Neuronal stem cell (in vitro differentiated cells): ENCODE measurements around the gene MRPL24.

ENCODE experiments used
- DNase-seq: peaks from one replicate; pipeline ENCODE4 v3.0.0-alpha.2; 2013; ENCODE audit warnings: low spot score
- H2AFZ ChIP-seq: one replicate; pipeline ENCODE4 v1.6.1; 2013; ENCODE audit warnings: mild to moderate bottlenecking, low read length, inconsistent platforms
- H2AK5ac ChIP-seq: 2 replicates; pipeline ENCODE4 v1.6.1; 2013; ENCODE audit warnings: low read depth, mild to moderate bottlenecking, inconsistent platforms, low read length, moderate library complexity, mixed read lengths
- H2BK120ac ChIP-seq: 2 replicates; pipeline ENCODE4 v1.6.1; 2013; ENCODE audit warnings: low read depth, mild to moderate bottlenecking, inconsistent platforms, low read length, moderate library complexity, mixed read lengths
- H2BK12ac ChIP-seq: one replicate; pipeline ENCODE4 v1.6.1; 2013; ENCODE audit warnings: low read length, inconsistent platforms
- H2BK15ac ChIP-seq: 2 replicates; pipeline ENCODE4 v1.6.1; 2013; ENCODE audit warnings: mild to moderate bottlenecking, low read length, inconsistent platforms, mixed read lengths
- H2BK5ac ChIP-seq: one replicate; pipeline ENCODE4 v1.6.1; 2013; ENCODE audit warnings: inconsistent platforms, mild to moderate bottlenecking, low read length, moderate library complexity
- H3K14ac ChIP-seq: one replicate; pipeline ENCODE4 v1.6.1; 2013; ENCODE audit warnings: low read length, inconsistent platforms
- H3K18ac ChIP-seq: 2 replicates; pipeline ENCODE4 v1.6.1; 2013; ENCODE audit warnings: low read length, inconsistent platforms
- H3K23ac ChIP-seq: 2 replicates; pipeline ENCODE4 v1.6.1; 2013; ENCODE audit warnings: low read depth, mild to moderate bottlenecking, mixed read lengths, low read length, inconsistent platforms; ENCODE audit not compliant: poor library complexity
- H3K27ac ChIP-seq: replicated peaks from 3 replicates; pipeline ENCODE4 v1.5.1; 2013; ENCODE audit warnings: low read length, inconsistent platforms
- H3K27me3 ChIP-seq, 3 experiments: 2 replicates each; pipeline ENCODE4 v1.6.1; 2013; ENCODE audit warnings: low read length in 3 of 3, mild to moderate bottlenecking in 2 of 3, inconsistent platforms in 1 of 3, low read depth in 1 of 3, mixed read lengths in 1 of 3, moderate library complexity in 1 of 3; ENCODE audit not compliant: control insufficient read depth in 3 of 3, insufficient read depth in 3 of 3
- H3K36me3 ChIP-seq, 2 donors: replicated peaks in 1 of 2; 2 replicates each; pipeline ENCODE4 v1.6.1; 2013; ENCODE audit warnings: low read length in 2 of 2; ENCODE audit not compliant: control insufficient read depth in 2 of 2, insufficient read depth in 2 of 2
- H3K4ac ChIP-seq: 2 replicates; pipeline ENCODE4 v1.6.1; 2013; ENCODE audit warnings: inconsistent platforms, mild to moderate bottlenecking, low read length, moderate library complexity
- H3K4me1 ChIP-seq, 2 donors: 1 replicate in 1 of 2; 2 replicates in 1 of 2; pipeline ENCODE4 v1.6.1; 2013; ENCODE audit warnings: low read length in 2 of 2, low read depth in 1 of 2; ENCODE audit not compliant: control insufficient read depth in 2 of 2, insufficient read depth in 1 of 2
- H3K4me2 ChIP-seq: one replicate; pipeline ENCODE4 v1.6.1; 2013; ENCODE audit warnings: mild to moderate bottlenecking, low read length, inconsistent platforms; ENCODE audit not compliant: insufficient read depth, poor library complexity, severe bottlenecking
- H3K4me3 ChIP-seq, 2 donors: 2 replicates each; pipeline ENCODE4 v1.5.1; 2013; ENCODE audit warnings: low read length in 2 of 2, mild to moderate bottlenecking in 2 of 2, inconsistent platforms in 1 of 2, moderate library complexity in 1 of 2
- H3K79me1 ChIP-seq: one replicate; pipeline ENCODE4 v1.6.1; 2013; ENCODE audit warnings: low read depth, mild to moderate bottlenecking, inconsistent platforms, low read length, moderate library complexity
- H3K9ac ChIP-seq: one replicate; pipeline ENCODE4 v1.6.1; 2013; ENCODE audit warnings: mild to moderate bottlenecking, low read depth, low read length, inconsistent platforms; ENCODE audit not compliant: poor library complexity
- H3K9me3 ChIP-seq, 2 donors: replicated peaks in 1 of 2; 2 replicates each; pipeline versions ENCODE3 to v1.6.1; 2013; ENCODE audit warnings: low read length in 2 of 2, mild to moderate bottlenecking in 2 of 2, inconsistent platforms in 1 of 2, low read depth in 1 of 2, mixed read lengths in 1 of 2, moderate library complexity in 1 of 2; ENCODE audit not compliant: control insufficient read depth in 2 of 2, insufficient read depth in 1 of 2
- H4K8ac ChIP-seq: one replicate; pipeline ENCODE4 v1.6.1; 2013; ENCODE audit warnings: low read depth, mild to moderate bottlenecking, inconsistent platforms, low read length, moderate library complexity
- H4K91ac ChIP-seq: one replicate; pipeline ENCODE4 v1.6.1; 2013; ENCODE audit warnings: low read length, low read depth, mild to moderate bottlenecking, inconsistent platforms; ENCODE audit not compliant: poor library complexity
- WGBS, 2 donors: extraction: QIAGEN DNeasy Blood & Tissue Kit; methylation state at CpG; one replicate each; pipeline ENCODE4 v1.1.7; 2013; ENCODE audit warnings: missing lambda C conversion rate in 2 of 2, mixed read lengths in 1 of 2; ENCODE audit not compliant: insufficient read length in 2 of 2, insufficient replicate concordance in 1 of 2; ENCODE audit errors: extremely low coverage in 2 of 2; 5-methylcytosine and 5-hydroxymethylcytosine counted together

MRPL24 gene

GRCh38 chr1:156706657-156707416, 34.1 kb downstream of the MRPL24 start:
- peak overlapping the region; percentile 92 for H3K27ac ChIP-seq
- peak overlapping the region; percentile 41 for H2BK12ac ChIP-seq
- peak overlapping the region; percentile 81 for H3K9ac ChIP-seq
- peaks cover 6% of the 10 kb centered on the region for H3K79me1 ChIP-seq
- peaks cover 58 to 66% of the 10 kb centered on the region in 2 donors for H3K4me1 ChIP-seq
- no peak overlapping the region for H4K8ac ChIP-seq
- peak overlapping the region; percentile 99 for H3K18ac ChIP-seq
- peak; percentile 78 for DNase-seq
- peak overlapping the region; percentile 73 for H3K14ac ChIP-seq
- peak overlapping the region; percentile 2 for H2BK15ac ChIP-seq
- H3K23ac ChIP-seq = peak overlapping the region; percentile 61
- H3K36me3 ChIP-seq = no peaks in the 10 kb centered on the region
- peak overlapping the region; percentile 91 for H2AFZ ChIP-seq
- H3K4me3 ChIP-seq = peak overlapping the region; percentile 63 to 72
- WGBS, 2 donors = no CpG with 5 or more reads among the region's 29 CpGs
- H2BK120ac ChIP-seq = peak overlapping the region; percentile 93
- H2BK5ac ChIP-seq = peak overlapping the region; percentile 90
- peak overlapping the region; percentile 98 for H4K91ac ChIP-seq
- H3K27me3 ChIP-seq = no peaks in the 10 kb centered on the region
- peak overlapping the region; percentile 19 for H3K4ac ChIP-seq
- H2AK5ac ChIP-seq = peak overlapping the region; percentile 87
- no peaks in the 10 kb centered on the region for H3K9me3 ChIP-seq
- peak overlapping the region; percentile 93 for H3K4me2 ChIP-seq

- peak; percentile 95 for DNase-seq
- Histone ChIP-seq H3K9me3 (no peaks in the 10 kb centered on the region), H3K4me3 (peak overlapping the region; percentile 63 to 75), H2BK5ac (peak overlapping the region; percentile 90), H3K36me3 (peaks cover 0 to 3% of the 10 kb centered on the region in 2 donors), H3K4ac (peak overlapping the region; percentile 19), H2BK120ac (peak overlapping the region; percentile 93), H2BK12ac (no peak overlapping the region), H3K27me3 (no peaks in the 10 kb centered on the region), H3K27ac (peak overlapping the region; percentile 92), H3K79me1 (peaks cover 9% of the 10 kb centered on the region), H3K4me2 (peak overlapping the region; percentile 93), H3K4me1 (peaks cover 55 to 63% of the 10 kb centered on the region in 2 donors), H3K9ac (peak overlapping the region; percentile 90), H4K8ac (no peak overlapping the region), H2BK15ac (peak overlapping the region; percentile 40), H3K23ac (peak overlapping the region; percentile 61), H2AK5ac (peak overlapping the region; percentile 87), H3K14ac (peak overlapping the region; percentile 73), H4K91ac (peak overlapping the region; percentile 98), H3K18ac (peak overlapping the region; percentile 99), H2AFZ (peak overlapping the region; percentile 91)
- WGBS, 2 donors = no CpG with 5 or more reads among the region's 45 CpGs
Observed at GRCh38 chr1:156705918-156706656, 34.8 kb downstream of the MRPL24 start.

- peak within 1 kb of the TSS; percentile 98 for H4K91ac ChIP-seq
- H3K9ac ChIP-seq = peak within 1 kb of the TSS; percentile 90
- H2AK5ac ChIP-seq = peak within 1 kb of the TSS; percentile 87
- H2BK5ac ChIP-seq = peak within 1 kb of the TSS; percentile 90
- peak within 1 kb of the TSS; percentile 63 to 87 for H3K4me3 ChIP-seq
- H3K14ac ChIP-seq = peak within 1 kb of the TSS; percentile 73
- peak within 1 kb of the TSS; percentile 76 for H3K23ac ChIP-seq
- no peak within 1 kb of the TSS for H4K8ac ChIP-seq
- no peak within 1 kb of the TSS for H2BK12ac ChIP-seq
- DNase-seq = peak; percentile 78
- peak within 1 kb of the TSS; percentile 91 for H2AFZ ChIP-seq
- peaks cover 6 to 9% of the 10 kb centered on the region in 2 donors for H3K36me3 ChIP-seq
- H3K4ac ChIP-seq = peak within 1 kb of the TSS; percentile 19
- peaks cover 9% of the 10 kb centered on the region for H3K79me1 ChIP-seq
- H2BK15ac ChIP-seq = peak within 1 kb of the TSS; percentile 40
- H3K18ac ChIP-seq = peak within 1 kb of the TSS; percentile 99
- no CpG with 5 or more reads among the region's 42 CpGs for WGBS, 2 donors
- H3K4me1 ChIP-seq = peaks cover 50 to 56% of the 10 kb centered on the region in 2 donors
- no peaks in the 10 kb centered on the region for H3K9me3 ChIP-seq
- peak within 1 kb of the TSS; percentile 93 for H2BK120ac ChIP-seq
- H3K27ac ChIP-seq = peak within 1 kb of the TSS; percentile 92
- H3K27me3 ChIP-seq = no peaks in the 10 kb centered on the region
- H3K4me2 ChIP-seq = peak within 1 kb of the TSS; percentile 93
Observed at GRCh38 chr1:156705321-156705917, 35.5 kb downstream of the MRPL24 start, which contains the start of gene CRABP2. CRABP2 (minus strand) TSS chr1:156705583; CDS start chr1:156705446, 137 bp downstream.
